H9 (cell line): ENCODE data around the gene STX8. TPM values are rescaled to one million over a fixed set of nuclear protein-coding genes. Genes with fewer than 3 reads are reported as not detected.

Experiments
- DNase-seq: peaks from one replicate; pipeline ENCODE4 v3.0.0-alpha.2; 2017
- H2AFZ ChIP-seq: one replicate; pipeline ENCODE4 v1.6.1; 2013; ENCODE audit warnings: mild to moderate bottlenecking, low read length, control low read depth, moderate library complexity
- H2AK5ac ChIP-seq: 2 replicates; pipeline ENCODE4 v1.6.1; 2013; ENCODE audit warnings: low read length, control low read depth, mixed read lengths; ENCODE audit not compliant: insufficient read length
- H2BK120ac ChIP-seq: one replicate; pipeline ENCODE4 v1.6.1; 2013; ENCODE audit warnings: low read depth, mild to moderate bottlenecking, low read length, control low read depth, inconsistent platforms; ENCODE audit not compliant: poor library complexity, severe bottlenecking
- H2BK12ac ChIP-seq: 2 replicates; pipeline ENCODE4 v1.6.1; 2013; ENCODE audit warnings: low read length, control low read depth, mixed read lengths, low read depth; ENCODE audit not compliant: insufficient read length
- H2BK15ac ChIP-seq: 2 replicates; pipeline ENCODE4 v1.6.1; 2013; ENCODE audit warnings: low read depth, low read length, control low read depth
- H2BK20ac ChIP-seq: one replicate; pipeline ENCODE4 v1.6.1; 2013; ENCODE audit warnings: low read depth, mild to moderate bottlenecking, low read length, control low read depth, inconsistent platforms; ENCODE audit not compliant: poor library complexity, severe bottlenecking
- H2BK5ac ChIP-seq: 2 replicates; pipeline ENCODE4 v1.6.1; 2013; ENCODE audit warnings: low read length, control low read depth, mixed read lengths; ENCODE audit not compliant: insufficient read length
- H3K14ac ChIP-seq: 2 replicates; pipeline ENCODE4 v1.6.1; 2013; ENCODE audit warnings: low read length, control low read depth; ENCODE audit not compliant: insufficient read depth
- H3K18ac ChIP-seq: 2 replicates; pipeline ENCODE4 v1.6.1; 2013; ENCODE audit warnings: low read depth, mild to moderate bottlenecking, mixed read lengths, low read length, control low read depth; ENCODE audit not compliant: insufficient read length
- H3K23ac ChIP-seq: 2 replicates; pipeline ENCODE4 v1.6.1; 2013; ENCODE audit warnings: low read length, control low read depth, mixed read lengths, low read depth; ENCODE audit not compliant: insufficient read length
- H3K23me2 ChIP-seq: 2 replicates; pipeline ENCODE4 v1.6.1; 2013; ENCODE audit warnings: low read depth, mild to moderate bottlenecking, mixed read lengths, low read length, control low read depth; ENCODE audit not compliant: insufficient read length, poor library complexity, severe bottlenecking
- H3K27ac ChIP-seq: 2 replicates; pipeline ENCODE4 v1.5.1; 2013; ENCODE audit warnings: low read length, control low read depth, mixed read lengths, low read depth; ENCODE audit not compliant: insufficient read length
- H3K27me3 ChIP-seq: 2 replicates; pipeline ENCODE4 v1.6.1; 2013; ENCODE audit warnings: low read length, control low read depth, inconsistent platforms; ENCODE audit not compliant: insufficient read depth
- H3K4ac ChIP-seq: 2 replicates; pipeline ENCODE4 v1.6.1; 2013; ENCODE audit warnings: low read depth, mild to moderate bottlenecking, control low read depth, inconsistent platforms, low read length, moderate library complexity
- H3K4me1 ChIP-seq: 2 replicates; pipeline ENCODE4 v1.6.1; 2013; ENCODE audit warnings: low read length, control low read depth, inconsistent platforms; ENCODE audit not compliant: insufficient read depth
- H3K4me2 ChIP-seq: 2 replicates; pipeline ENCODE4 v1.6.1; 2013; ENCODE audit warnings: low read length, control low read depth, mixed read lengths; ENCODE audit not compliant: insufficient read length, insufficient read depth
- H3K56ac ChIP-seq: 2 replicates; pipeline ENCODE4 v1.6.1; 2013; ENCODE audit warnings: low read depth, mild to moderate bottlenecking, mixed read lengths, low read length, control low read depth; ENCODE audit not compliant: insufficient read length
- H3K79me1 ChIP-seq: 2 replicates; pipeline ENCODE4 v1.6.1; 2013; ENCODE audit warnings: low read depth, mild to moderate bottlenecking, moderate library complexity, low read length, control low read depth, inconsistent platforms; ENCODE audit not compliant: insufficient read depth, poor library complexity, severe bottlenecking
- H3K79me2 ChIP-seq: 2 replicates; pipeline ENCODE4 v1.6.1; 2013; ENCODE audit warnings: low read length, control low read depth, inconsistent platforms; ENCODE audit not compliant: insufficient read depth
- H3K9ac ChIP-seq: 2 replicates; pipeline ENCODE4 v1.6.1; 2013; ENCODE audit warnings: low read length, control low read depth, mixed read lengths; ENCODE audit not compliant: insufficient read length; ENCODE audit errors: extremely low read depth
- H3K9me3 ChIP-seq: one replicate; pipeline ENCODE4 v1.6.1; 2013; ENCODE audit warnings: low read depth, low read length, inconsistent platforms; ENCODE audit not compliant: control insufficient read depth
- H3T11ph ChIP-seq: one replicate; pipeline ENCODE4 v1.6.1; 2013; ENCODE audit warnings: mild to moderate bottlenecking, low read length, control low read depth, inconsistent platforms
- H4K20me1 ChIP-seq: one replicate; pipeline ENCODE4 v1.6.1; 2013; ENCODE audit not compliant: control insufficient read depth, insufficient read length, insufficient read depth
- H4K5ac ChIP-seq: 2 replicates; pipeline ENCODE4 v1.6.1; 2013; ENCODE audit warnings: low read depth, mild to moderate bottlenecking, mixed read lengths, low read length, control low read depth; ENCODE audit not compliant: insufficient read length
- H4K8ac ChIP-seq: replicated peaks from 2 replicates; pipeline ENCODE4 v1.6.1; 2013; ENCODE audit warnings: low read length, control low read depth, mixed read lengths, low read depth; ENCODE audit not compliant: insufficient read length
- H4K91ac ChIP-seq: 2 replicates; pipeline ENCODE4 v1.6.1; 2013; ENCODE audit warnings: low read depth, mild to moderate bottlenecking, moderate library complexity, mixed read lengths, low read length, control low read depth; ENCODE audit not compliant: insufficient read length
- H3K27ac Mint-ChIP-seq, 3 experiments: 2 replicates in 2 of 3; 3 replicates in 1 of 3; pipeline ENCODE4 v1.8.0; 2020 to 2021; ENCODE audit warnings: mixed read lengths in 3 of 3, mild to moderate bottlenecking in 1 of 3, moderate library complexity in 1 of 3
- H3K27me3 Mint-ChIP-seq: 2 replicates; pipeline ENCODE4 v1.8.0; 2021; ENCODE audit warnings: low read depth, mild to moderate bottlenecking, moderate library complexity, mixed read lengths
- H3K36me3 Mint-ChIP-seq, 3 experiments: 2 replicates in 2 of 3; 3 replicates in 1 of 3; pipeline ENCODE4 v1.8.0; 2020 to 2021; ENCODE audit warnings: low read depth in 3 of 3, mixed read lengths in 3 of 3; ENCODE audit not compliant: insufficient read depth in 1 of 3
- H3K4me1 Mint-ChIP-seq, 2 experiments: 2 replicates each; pipeline ENCODE4 v1.8.0; 2020; ENCODE audit warnings: mixed read lengths in 2 of 2
- H3K4me3 Mint-ChIP-seq, 2 experiments: 2 replicates in 1 of 2; 3 replicates in 1 of 2; pipeline ENCODE4 v1.8.0; 2020 to 2021; ENCODE audit warnings: mild to moderate bottlenecking in 2 of 2, mixed read lengths in 2 of 2, moderate library complexity in 1 of 2
- H3K9me3 Mint-ChIP-seq, 2 experiments: 2 replicates in 1 of 2; 3 replicates in 1 of 2; pipeline ENCODE4 v1.8.0; 2020; ENCODE audit warnings: mild to moderate bottlenecking in 2 of 2, mixed read lengths in 2 of 2, moderate library complexity in 1 of 2
- WGBS: extraction: QIAGEN DNeasy Blood & Tissue Kit; methylation state at CpG from one replicate; pipeline ENCODE4 v1.1.7; 2013; ENCODE audit warnings: missing lambda C conversion rate, low lambda C conversion rate, mixed read lengths; ENCODE audit not compliant: insufficient read length; ENCODE audit errors: extremely low coverage; 5-methylcytosine and 5-hydroxymethylcytosine counted together
- total RNA-seq: library from RNA; stranded (reverse); gene quantifications from 2 replicates; pipeline ENCODE4 v1.2.1, GENCODE V29; 2021
- TF ChIP-seq, protein P1 (sequence below): fragments of 200-600 bp; sonication (generic); conservative IDR thresholded peaks from 3 replicates; pipeline ENCODE4 v1.8.0; 2021; ENCODE audit warnings: antibody characterized with exemption, mild to moderate bottlenecking

STX8 gene
- total RNA-seq, 1 experiment from 2014 or later, result 55.1 TPM

DNA sequence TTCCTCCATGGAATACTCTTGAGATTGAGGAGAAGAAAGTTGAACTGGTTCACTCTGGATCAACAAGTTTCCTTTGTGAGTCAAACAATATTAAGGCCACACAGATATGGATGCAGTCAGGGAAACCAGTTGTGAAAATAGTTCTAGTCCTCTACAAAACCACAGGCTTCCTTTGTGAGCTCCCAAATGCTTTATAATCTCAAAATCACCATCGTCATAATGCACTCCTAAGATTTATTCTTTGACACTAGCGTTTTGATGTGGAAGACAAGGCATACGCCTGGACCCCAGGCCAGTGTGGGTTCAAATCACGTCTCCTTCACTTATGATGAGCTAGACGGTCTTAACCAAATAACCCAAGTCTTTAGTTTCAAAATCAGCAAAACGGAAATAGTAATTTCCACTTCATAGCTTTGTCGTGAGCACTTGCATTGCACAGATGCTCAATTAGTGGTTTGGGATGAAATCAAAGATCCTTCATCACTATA lies 142.6 kb downstream of the STX8 start:
- Histone ChIP-seq H4K91ac (no peak overlapping the region), H3K4me2 (no peak overlapping the region), H2BK15ac (no peak overlapping the region), H2BK20ac (no peak overlapping the region), H3K27ac (no peak overlapping the region), H4K5ac (no peak overlapping the region), H3K79me1 (no peaks in the 10 kb centered on the region), H3T11ph (no peak overlapping the region), H3K9me3 (no peaks in the 10 kb centered on the region), H2BK120ac (no peak overlapping the region), H3K14ac (no peak overlapping the region), H3K4me1 (no peaks in the 10 kb centered on the region), H3K23me2 (no peaks in the 10 kb centered on the region), H2BK5ac (no peak overlapping the region), H3K56ac (no peak overlapping the region), H3K23ac (no peak overlapping the region), H3K4ac (no peak overlapping the region), H3K79me2 (no peaks in the 10 kb centered on the region), H2AK5ac (no peak overlapping the region), H4K20me1 (no peaks in the 10 kb centered on the region), H3K9ac (no peak overlapping the region), H4K8ac (no peak overlapping the region), H3K27me3 (no peaks in the 10 kb centered on the region), H2BK12ac (no peak overlapping the region), H3K18ac (no peak overlapping the region), H2AFZ (no peak overlapping the region)
- TF ChIP-seq, protein P1, sequence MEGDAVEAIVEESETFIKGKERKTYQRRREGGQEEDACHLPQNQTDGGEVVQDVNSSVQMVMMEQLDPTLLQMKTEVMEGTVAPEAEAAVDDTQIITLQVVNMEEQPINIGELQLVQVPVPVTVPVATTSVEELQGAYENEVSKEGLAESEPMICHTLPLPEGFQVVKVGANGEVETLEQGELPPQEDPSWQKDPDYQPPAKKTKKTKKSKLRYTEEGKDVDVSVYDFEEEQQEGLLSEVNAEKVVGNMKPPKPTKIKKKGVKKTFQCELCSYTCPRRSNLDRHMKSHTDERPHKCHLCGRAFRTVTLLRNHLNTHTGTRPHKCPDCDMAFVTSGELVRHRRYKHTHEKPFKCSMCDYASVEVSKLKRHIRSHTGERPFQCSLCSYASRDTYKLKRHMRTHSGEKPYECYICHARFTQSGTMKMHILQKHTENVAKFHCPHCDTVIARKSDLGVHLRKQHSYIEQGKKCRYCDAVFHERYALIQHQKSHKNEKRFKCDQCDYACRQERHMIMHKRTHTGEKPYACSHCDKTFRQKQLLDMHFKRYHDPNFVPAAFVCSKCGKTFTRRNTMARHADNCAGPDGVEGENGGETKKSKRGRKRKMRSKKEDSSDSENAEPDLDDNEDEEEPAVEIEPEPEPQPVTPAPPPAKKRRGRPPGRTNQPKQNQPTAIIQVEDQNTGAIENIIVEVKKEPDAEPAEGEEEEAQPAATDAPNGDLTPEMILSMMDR, result no peak
- WGBS, result no CpG with 5 or more reads among the region's 7 CpGs
- DNase-seq, result no peak
- no peaks in the 10 kb centered on the region for H3K36me3 Mint-ChIP-seq
- no peak overlapping the region for H3K4me3 Mint-ChIP-seq
- H3K27ac Mint-ChIP-seq, result no peak overlapping the region
- H3K4me1 Mint-ChIP-seq, result peaks cover 13% of the 10 kb centered on the region in 2 experiments
- H3K9me3 Mint-ChIP-seq, result peaks cover 2 to 3% of the 10 kb centered on the region in 2 experiments; a peak in 2 of 5 replicates
- no peaks in the 10 kb centered on the region for H3K27me3 Mint-ChIP-seq
